ENCODE measurements around the gene ASIC3. TPM values are rescaled to one million over a fixed set of nuclear protein-coding genes. Genes with fewer than 3 reads are reported as not detected.
A peak's percentile ranks its signal among the peaks of the same experiment; 100 is the strongest.
"Not testable (repeated sequence)": the region's sequence is repeated elsewhere in the genome, so short reads cannot be mapped to it uniquely, and the experiment has no call there.

The ASIC3 gene
- total RNA-seq, 1 experiment from 2014 or later: 1.1 TPM

DNA sequence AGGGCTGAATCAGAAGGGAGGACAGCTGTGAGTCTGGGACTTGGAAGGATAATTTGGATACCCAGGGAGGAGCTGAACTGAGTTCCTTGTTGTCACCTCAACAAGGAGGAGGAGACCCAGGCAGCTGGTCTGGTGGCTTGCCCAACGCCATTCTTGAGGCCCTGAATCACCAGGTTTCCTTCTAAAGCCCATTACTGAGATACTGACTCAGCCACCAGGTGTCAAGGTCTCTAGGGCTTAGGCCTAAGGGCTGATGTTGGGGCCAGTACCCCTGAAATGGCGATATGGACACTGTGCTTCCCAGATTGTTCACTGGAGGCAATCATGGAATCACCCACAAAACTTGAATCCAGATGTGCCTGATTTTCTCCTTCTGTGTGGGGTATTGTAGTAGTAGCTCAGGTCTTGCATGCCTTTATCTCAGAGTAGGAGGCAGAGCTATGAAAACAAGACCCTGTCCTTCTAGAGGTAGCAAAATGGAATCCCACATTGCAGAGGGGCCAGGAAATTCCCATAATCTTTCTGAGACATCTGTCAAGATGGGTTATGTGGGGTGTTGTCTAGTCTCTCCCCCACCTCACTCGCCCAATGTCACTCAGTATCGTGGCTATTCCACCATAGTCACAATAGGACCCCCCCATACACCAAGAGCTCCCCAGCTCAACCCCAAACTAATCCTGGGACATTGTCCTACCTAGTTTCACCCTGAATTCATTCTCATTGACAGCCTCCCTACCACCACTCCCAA is 22.2 kb upstream of the ASIC3 start:
- TF ChIP-seq, protein P1, sequence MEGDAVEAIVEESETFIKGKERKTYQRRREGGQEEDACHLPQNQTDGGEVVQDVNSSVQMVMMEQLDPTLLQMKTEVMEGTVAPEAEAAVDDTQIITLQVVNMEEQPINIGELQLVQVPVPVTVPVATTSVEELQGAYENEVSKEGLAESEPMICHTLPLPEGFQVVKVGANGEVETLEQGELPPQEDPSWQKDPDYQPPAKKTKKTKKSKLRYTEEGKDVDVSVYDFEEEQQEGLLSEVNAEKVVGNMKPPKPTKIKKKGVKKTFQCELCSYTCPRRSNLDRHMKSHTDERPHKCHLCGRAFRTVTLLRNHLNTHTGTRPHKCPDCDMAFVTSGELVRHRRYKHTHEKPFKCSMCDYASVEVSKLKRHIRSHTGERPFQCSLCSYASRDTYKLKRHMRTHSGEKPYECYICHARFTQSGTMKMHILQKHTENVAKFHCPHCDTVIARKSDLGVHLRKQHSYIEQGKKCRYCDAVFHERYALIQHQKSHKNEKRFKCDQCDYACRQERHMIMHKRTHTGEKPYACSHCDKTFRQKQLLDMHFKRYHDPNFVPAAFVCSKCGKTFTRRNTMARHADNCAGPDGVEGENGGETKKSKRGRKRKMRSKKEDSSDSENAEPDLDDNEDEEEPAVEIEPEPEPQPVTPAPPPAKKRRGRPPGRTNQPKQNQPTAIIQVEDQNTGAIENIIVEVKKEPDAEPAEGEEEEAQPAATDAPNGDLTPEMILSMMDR (IDR thresholded peaks at IDR 0.05; ENCODE audit: insufficient read depth in 1 of 2, low read depth in 1 of 2, low read length in 1 of 2, severe bottlenecking in 1 of 2, unreplicated experiment in 1 of 2): no peak
- H3K4me3 Mint-ChIP-seq (ENCODE audit: unreplicated experiment): peak overlapping the region; percentile 87
- CTCF ChIA-PET: no interaction called here
- H3K9me3 Mint-ChIP-seq (ENCODE audit: unreplicated experiment): no peaks in the 10 kb centered on the region
- Histone ChIP-seq H3K4me1 (peaks cover 30% of the 10 kb centered on the region), H3K4me3 (ENCODE audit: low read depth, low read length) (no peak overlapping the region), H3K9me3 (no peaks in the 10 kb centered on the region), H3K36me3 (ENCODE audit: control insufficient read depth, insufficient read depth, low read length) (no peaks in the 10 kb centered on the region), H3K27me3 (replicated peaks; ENCODE audit: control insufficient read depth, insufficient read depth, low read length) (no peaks in the 10 kb centered on the region)
- no peak for DNase-seq
- H3K4me1 Mint-ChIP-seq (ENCODE audit: low read depth, unreplicated experiment): peaks cover 37% of the 10 kb centered on the region
- intact Hi-C loops (cut with micrococcal nuclease; ENCODE audit: unreplicated experiment): no loop called here
- H3K27me3 Mint-ChIP-seq (ENCODE audit: insufficient read depth, unreplicated experiment): peaks cover 2% of the 10 kb centered on the region
- POLR2A ChIA-PET: interaction anchor here (1.0 kb wide), 1 partner anchor 55 kb away, joined by 3 read pairs; the partner anchor contains the start of gene FASTK
- H3K27ac Mint-ChIP-seq (ENCODE audit: unreplicated experiment): peak overlapping the region; percentile 99
- H3K36me3 Mint-ChIP-seq (ENCODE audit: insufficient read depth, unreplicated experiment): peaks cover 15% of the 10 kb centered on the region
- no TSS peak for BruUV-seq (replicated peaks)

DNA sequence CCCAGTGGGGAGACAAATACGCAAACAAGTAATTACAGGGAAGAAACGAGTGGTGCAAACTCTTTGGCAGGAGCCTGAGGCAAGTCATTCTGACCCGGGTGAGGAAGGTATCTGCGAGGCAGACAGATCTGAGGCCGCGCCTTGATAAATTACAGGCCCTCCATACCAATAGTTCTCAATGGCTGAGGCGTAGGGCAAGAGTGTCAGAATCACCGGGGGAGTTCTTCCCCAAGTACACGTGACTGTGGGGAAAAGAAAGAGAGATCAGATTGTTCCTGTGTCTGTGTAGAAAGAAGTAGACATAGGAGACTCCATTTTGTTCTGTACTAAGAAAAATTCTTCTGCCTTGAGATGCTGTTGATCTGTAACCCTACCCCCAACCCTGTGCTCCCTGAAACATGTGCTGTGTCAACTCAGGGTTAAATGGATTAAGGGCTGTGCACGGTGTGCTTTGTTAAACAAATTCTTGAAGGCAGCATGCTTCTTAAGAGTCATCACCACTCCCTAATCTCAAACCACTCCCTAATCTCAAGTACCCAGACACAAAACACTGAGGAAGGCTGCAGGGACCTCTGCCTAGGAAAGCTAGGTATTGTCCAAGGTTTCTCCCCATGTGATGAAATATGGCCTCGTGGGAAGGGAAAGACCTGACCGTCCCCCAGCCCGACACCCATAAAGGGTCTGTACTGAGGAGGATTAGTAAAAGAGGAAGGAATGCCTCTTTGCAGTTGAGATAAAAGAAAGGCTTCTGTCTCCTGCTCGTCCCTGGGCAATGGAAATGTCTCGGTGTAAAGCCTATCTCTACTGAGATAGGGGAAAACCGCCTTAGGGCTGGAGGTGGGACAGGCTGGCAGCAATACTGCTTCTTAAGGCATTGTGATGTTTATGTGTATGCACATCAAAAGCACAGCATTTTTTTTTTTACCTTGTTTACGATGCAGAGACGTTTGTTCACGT is 21.3 kb upstream of the ASIC3 start:
- H3K27me3 ChIP-seq (replicated peaks; ENCODE audit: control insufficient read depth, insufficient read depth, low read length); H3K9me3 ChIP-seq; H3K36me3 ChIP-seq (ENCODE audit: control insufficient read depth, insufficient read depth, low read length); H3K27me3 Mint-ChIP-seq (ENCODE audit: insufficient read depth, unreplicated experiment); H3K9me3 Mint-ChIP-seq (ENCODE audit: unreplicated experiment); BruUV-seq (replicated peaks); intact Hi-C loops (cut with micrococcal nuclease; ENCODE audit: unreplicated experiment): not testable (repeated sequence)
- ChIA-PET CTCF (interaction anchor here (1.1 to 2.0 kb wide), 5 partner anchors 8 to 84 kb away, joined by 4 to 54 read pairs (median 11); no protein-coding TSS in a partner anchor), POLR2A (interaction anchor here (0.6 to 1.9 kb wide), 5 partner anchors 8 to 200 kb away, joined by 4 to 20 read pairs (median 5); partner anchors contain the start of genes ABCF2 and FASTK)
- Histone ChIP-seq H3K4me3 (ENCODE audit: low read depth, low read length) (peak overlapping the region; percentile 44), H3K4me1 (peaks cover 30% of the 10 kb centered on the region)
- Mint-ChIP-seq H3K4me1 (ENCODE audit: low read depth, unreplicated experiment) (peaks cover 35% of the 10 kb centered on the region), H3K36me3 (ENCODE audit: insufficient read depth, unreplicated experiment) (peaks cover 15% of the 10 kb centered on the region), H3K27ac (ENCODE audit: unreplicated experiment) (peak overlapping the region; percentile 99), H3K4me3 (ENCODE audit: unreplicated experiment) (peak overlapping the region; percentile 87)
- DNase-seq: peak; percentile 52 to 81

GRCh38 chr7:151027728-151028130 is 20.6 kb upstream of the ASIC3 start:
- not testable (repeated sequence) for DNase-seq; H3K27me3 ChIP-seq (replicated peaks; ENCODE audit: control insufficient read depth, insufficient read depth, low read length); H3K9me3 Mint-ChIP-seq (ENCODE audit: unreplicated experiment); H3K9me3 ChIP-seq; H3K36me3 ChIP-seq (ENCODE audit: control insufficient read depth, insufficient read depth, low read length); H3K27me3 Mint-ChIP-seq (ENCODE audit: insufficient read depth, unreplicated experiment)
- H3K4me3 Mint-ChIP-seq (ENCODE audit: unreplicated experiment): peak overlapping the region; percentile 87
- Histone ChIP-seq H3K4me3 (ENCODE audit: low read depth, low read length) (peak overlapping the region; percentile 44), H3K4me1 (peaks cover 30% of the 10 kb centered on the region)
- BruUV-seq (replicated peaks): TSS peak; percentile 93
- ChIA-PET POLR2A (interaction anchor here (0.6 to 1.9 kb wide), 8 partner anchors 9 to 199 kb away, joined by 3 to 20 read pairs (median 5); partner anchors contain the start of genes ABCF2 and FASTK), CTCF (interaction anchor here (0.6 to 2.0 kb wide), 19 partner anchors 9 to 167 kb away, joined by 3 to 54 read pairs (median 5); partner anchors contain the start of genes CDK5 and SLC4A2)
- H3K4me1 Mint-ChIP-seq (ENCODE audit: low read depth, unreplicated experiment): peaks cover 35% of the 10 kb centered on the region
- H3K36me3 Mint-ChIP-seq (ENCODE audit: insufficient read depth, unreplicated experiment): peaks cover 15% of the 10 kb centered on the region
- intact Hi-C loops (cut with micrococcal nuclease; ENCODE audit: unreplicated experiment): loop anchor here (1.0 to 2.0 kb wide), 7 partner anchors 9 to 200 kb away; partner anchors contain the start of genes ABCF2 and TMUB1
- peak overlapping the region; percentile 99 for H3K27ac Mint-ChIP-seq (ENCODE audit: unreplicated experiment)

Measured in Caco-2 (cell line).